ENCODE measurements around the gene SUGP2.

- TF ChIP-seq CTCF (IDR thresholded peaks at IDR 0.05) (no peak), POLR2AphosphoS5 (IDR thresholded peaks at IDR 0.05) (peak; percentile 72), POLR2A (IDR thresholded peaks at IDR 0.05) (no peak)
Observed at GRCh38 chr19:19040417-19040816, 7.1 kb upstream of the SUGP2 start.

Measured in prostate gland (tissue), 2 donors.